ENCODE results near the gene PDE6H. TPM values are rescaled to one million over a fixed set of nuclear protein-coding genes. Genes with fewer than 3 reads are reported as not detected.

PDE6H gene
- total RNA-seq: not detected
- polyA plus RNA-seq: not detected
- long read RNA-seq, donor 1: 0 reads
- long read RNA-seq, donor 2: 0 reads
- long read RNA-seq, donor 3: 0 reads

DNA sequence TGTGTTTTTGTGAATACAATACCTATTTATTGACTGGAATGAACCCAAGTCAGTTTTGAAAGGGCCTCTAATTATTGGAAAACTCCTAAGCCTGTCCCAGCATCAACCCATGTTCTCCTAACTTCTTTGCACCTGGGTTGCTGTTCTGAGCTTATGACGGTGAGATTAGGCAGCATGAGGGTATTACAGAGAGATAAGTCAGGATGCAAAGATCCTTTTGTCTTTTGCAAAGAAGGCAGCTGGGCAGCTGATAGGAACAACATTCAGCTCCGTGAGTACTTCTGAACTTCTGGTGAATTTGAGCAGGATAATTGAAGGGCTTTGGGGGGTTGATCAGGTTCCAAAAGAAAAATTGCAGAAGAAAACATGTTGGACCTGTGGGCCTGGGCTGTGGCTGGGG lies at the start of gene PDE6H:
PDE6H (plus strand) TSS at position 227 of the 400 bp plus-strand sequence. CDS start 4,971 bp downstream, outside the sequence.
- Histone ChIP-seq H3K36me3 (no peaks in the 10 kb centered on the region), H3K9me3 (no peaks in the 10 kb centered on the region), H3K4me3 (no peak within 1 kb of the TSS), H3K27ac (no peak within 1 kb of the TSS), H3K27me3 (no peaks in the 10 kb centered on the region), H3K4me1 (peaks cover 0 to 29% (median 0%) of the 10 kb centered on the region in 12 donors)
- intact Hi-C loops (cut with DNase I): no loop called here
- no peak for TF ChIP-seq POLR2A (IDR thresholded peaks at IDR 0.05)
- TF ChIP-seq, protein P1, sequence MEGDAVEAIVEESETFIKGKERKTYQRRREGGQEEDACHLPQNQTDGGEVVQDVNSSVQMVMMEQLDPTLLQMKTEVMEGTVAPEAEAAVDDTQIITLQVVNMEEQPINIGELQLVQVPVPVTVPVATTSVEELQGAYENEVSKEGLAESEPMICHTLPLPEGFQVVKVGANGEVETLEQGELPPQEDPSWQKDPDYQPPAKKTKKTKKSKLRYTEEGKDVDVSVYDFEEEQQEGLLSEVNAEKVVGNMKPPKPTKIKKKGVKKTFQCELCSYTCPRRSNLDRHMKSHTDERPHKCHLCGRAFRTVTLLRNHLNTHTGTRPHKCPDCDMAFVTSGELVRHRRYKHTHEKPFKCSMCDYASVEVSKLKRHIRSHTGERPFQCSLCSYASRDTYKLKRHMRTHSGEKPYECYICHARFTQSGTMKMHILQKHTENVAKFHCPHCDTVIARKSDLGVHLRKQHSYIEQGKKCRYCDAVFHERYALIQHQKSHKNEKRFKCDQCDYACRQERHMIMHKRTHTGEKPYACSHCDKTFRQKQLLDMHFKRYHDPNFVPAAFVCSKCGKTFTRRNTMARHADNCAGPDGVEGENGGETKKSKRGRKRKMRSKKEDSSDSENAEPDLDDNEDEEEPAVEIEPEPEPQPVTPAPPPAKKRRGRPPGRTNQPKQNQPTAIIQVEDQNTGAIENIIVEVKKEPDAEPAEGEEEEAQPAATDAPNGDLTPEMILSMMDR (IDR thresholded peaks at IDR 0.05): no peak
- 85 to 95% (median 93%) methylated on average over 2 of the region's 2 CpGs for WGBS, 4 donors
- DNase-seq (no peak), ATAC-seq (no peak)

DNA sequence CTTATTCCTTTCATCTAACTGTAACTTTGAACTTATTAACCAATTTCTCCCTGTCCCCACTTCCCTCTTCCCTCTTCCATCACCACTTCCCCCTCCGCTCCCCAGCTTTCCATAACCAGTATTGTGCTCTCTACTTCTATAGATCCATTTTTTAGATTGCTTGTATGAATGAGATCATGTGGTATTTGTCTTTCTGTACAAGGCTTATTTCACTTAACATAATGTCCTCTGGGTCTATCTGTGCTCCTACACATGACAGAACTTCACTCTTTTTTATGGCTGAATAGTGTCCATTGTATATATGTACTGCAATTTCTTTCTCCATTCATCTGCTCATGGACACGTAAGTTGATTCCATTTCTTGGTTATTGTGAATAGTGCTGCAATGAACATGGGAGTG lies 48.9 kb upstream of the PDE6H start:
- peaks cover 0 to 17% (median 0%) of the 10 kb centered on the region in 9 donors for H3K36me3 ChIP-seq
- no peak overlapping the region for H3K27ac ChIP-seq
- ATAC-seq (no peak), DNase-seq (no peak)
- WGBS, 4 donors: 90 to 97% (median 94%) methylated on average over 2 of the region's 2 CpGs
- no peak overlapping the region for H3K4me3 ChIP-seq
- intact Hi-C loops (cut with DNase I): no loop called here
- H3K27me3 ChIP-seq: no peaks in the 10 kb centered on the region
- peaks cover 0 to 8% (median 0%) of the 10 kb centered on the region in 12 donors for H3K9me3 ChIP-seq
- H3K4me1 ChIP-seq: peaks cover 0 to 7% (median 0%) of the 10 kb centered on the region in 12 donors
- TF ChIP-seq, protein P1 (IDR thresholded peaks at IDR 0.05): no peak
- no peak for TF ChIP-seq POLR2A (IDR thresholded peaks at IDR 0.05)

DNA sequence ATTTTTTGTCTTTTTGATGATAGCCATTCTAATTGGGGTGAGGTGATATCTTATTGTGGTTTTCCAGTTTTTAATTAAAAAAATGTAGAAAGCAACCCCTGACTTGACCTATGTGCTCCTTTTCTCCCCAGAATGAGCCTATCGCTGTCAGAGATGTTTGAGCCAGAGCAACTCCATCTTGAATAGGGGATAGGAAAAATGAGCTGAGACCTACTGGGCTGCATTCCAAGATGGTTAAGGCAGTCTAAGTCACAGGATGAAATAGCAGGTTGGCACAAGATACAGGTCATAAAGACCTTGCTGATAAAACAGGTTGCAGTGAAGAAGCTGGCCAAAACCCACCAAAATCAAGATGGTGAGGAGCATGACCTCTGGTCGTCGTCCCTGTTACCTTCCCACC lies 48.3 kb upstream of the PDE6H start:
- H3K27ac ChIP-seq: no peak overlapping the region
- H3K27me3 ChIP-seq: no peaks in the 10 kb centered on the region
- peaks cover 0 to 13% (median 0%) of the 10 kb centered on the region in 12 donors for H3K4me1 ChIP-seq
- WGBS, 4 donors: 86 to 95% (median 92%) methylated on average over 3 of the region's 3 CpGs
- no peak overlapping the region for H3K4me3 ChIP-seq
- peaks cover 0 to 11% (median 0%) of the 10 kb centered on the region in 9 donors for H3K36me3 ChIP-seq
- TF ChIP-seq, protein P1 (IDR thresholded peaks at IDR 0.05): no peak
- no peak for TF ChIP-seq POLR2A (IDR thresholded peaks at IDR 0.05)
- peaks cover 0 to 8% (median 0%) of the 10 kb centered on the region in 12 donors for H3K9me3 ChIP-seq
- no peak for ATAC-seq
- no peak for DNase-seq
- intact Hi-C loops (cut with DNase I): no loop called here

DNA sequence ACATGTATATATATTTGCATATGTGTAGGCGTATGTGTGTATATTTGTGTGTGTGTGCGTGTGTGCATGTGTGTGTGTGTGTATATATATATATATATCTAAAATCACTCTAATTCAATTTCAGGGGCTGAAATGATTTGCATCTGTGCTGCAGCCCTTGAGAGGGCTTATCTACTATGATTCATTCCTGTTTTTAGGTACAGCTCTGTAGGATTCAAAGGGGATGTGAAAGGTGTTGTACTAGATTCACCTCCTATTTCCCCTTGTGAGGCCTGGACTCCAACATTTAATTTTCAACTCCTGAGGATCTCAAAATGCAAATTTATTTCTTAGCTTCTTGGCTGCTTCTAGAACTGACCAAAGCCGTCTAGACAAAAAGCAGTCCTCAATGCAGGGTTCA lies 45.6 kb upstream of the PDE6H start:
- no peak for DNase-seq
- ATAC-seq: no peak
- Histone ChIP-seq H3K9me3 (peaks cover 0 to 1% (median 0%) of the 10 kb centered on the region in 12 donors), H3K36me3 (peaks cover 0 to 15% (median 0%) of the 10 kb centered on the region in 9 donors), H3K27ac (no peak overlapping the region), H3K27me3 (no peaks in the 10 kb centered on the region), H3K4me1 (peaks cover 0 to 15% (median 0%) of the 10 kb centered on the region in 12 donors), H3K4me3 (no peak overlapping the region)
- TF ChIP-seq, protein P1 (IDR thresholded peaks at IDR 0.05): no peak
- TF ChIP-seq POLR2A (IDR thresholded peaks at IDR 0.05): no peak
- intact Hi-C loops (cut with DNase I): no loop called here
- 89 to 92% (median 90%) methylated on average over 3 of the region's 3 CpGs for WGBS, 4 donors

All from heart left ventricle (tissue), 16 donors.